ENCODE results near the gene UNC13B. TPM values are rescaled to one million over a fixed set of nuclear protein-coding genes. Genes with fewer than 3 reads are reported as not detected.

UNC13B gene
- total and polyA plus RNA-seq, 2 of the 8 experiments (the other 6 are each of a cell fraction or from before 2014, with no cell fraction given), result 23.1 to 51.7 TPM

GRCh38 chr9:35262064-35262463 lies 100.3 kb downstream of the UNC13B start:
- Histone ChIP-seq H3K4me1 (replicated peaks in 1 of 4; ENCODE audit: control insufficient read depth in 3 of 4, insufficient read depth in 4 of 4, low read length in 3 of 4) (no peaks in the 10 kb centered on the region), H3K56ac (replicated peaks; ENCODE audit: insufficient read length, low read depth, low read length) (no peak overlapping the region), H3K18ac (ENCODE audit: extremely low read depth, low read length) (no peak overlapping the region), H3K9ac (replicated peaks in 1 of 4; ENCODE audit: extremely low read depth in 1 of 4, low read depth in 3 of 4, low read length in 3 of 4) (no peak overlapping the region), H3K23ac (ENCODE audit: insufficient read length) (no peak overlapping the region), H2BK20ac (ENCODE audit: low read length) (no peak overlapping the region), H4K8ac (ENCODE audit: extremely low read depth, insufficient read depth, low read length) (no peak overlapping the region), H2BK5ac (ENCODE audit: low read depth, low read length) (no peak overlapping the region), H3K4me2 (ENCODE audit: insufficient read depth in 1 of 2, low read depth in 2 of 2, low read length in 2 of 2) (no peak overlapping the region), H3K23me2 (ENCODE audit: low read depth, low read length) (no peaks in the 10 kb centered on the region), H2BK12ac (ENCODE audit: low read depth, low read length) (no peak overlapping the region), H3K36me3 (ENCODE audit: control insufficient read depth in 2 of 4, insufficient read depth in 4 of 4, low read length in 3 of 4) (no peaks in the 10 kb centered on the region), H2BK120ac (replicated peaks; ENCODE audit: low read depth, low read length) (no peak overlapping the region), H2AK5ac (ENCODE audit: low read depth, low read length) (no peak overlapping the region), H3K27me3 (replicated peaks in 1 of 4; ENCODE audit: control insufficient read depth in 3 of 4, extremely low read depth in 1 of 4, insufficient read depth in 3 of 4, low read length in 3 of 4) (no peaks in the 10 kb centered on the region; a peak in 1 of 7 replicates), H3K79me2 (ENCODE audit: control insufficient read depth in 1 of 2, insufficient read depth in 2 of 2, low read length in 2 of 2) (no peaks in the 10 kb centered on the region), H2BK15ac (ENCODE audit: low read length) (no peak overlapping the region), H3K14ac (ENCODE audit: insufficient read length) (no peak overlapping the region), H3K9me3 (ENCODE audit: insufficient read depth in 2 of 2, low read depth in 1 of 2, low read length in 1 of 2) (no peaks in the 10 kb centered on the region), H3K27ac (ENCODE audit: low read depth, low read length) (no peak overlapping the region), H4K20me1 (replicated peaks in 1 of 2; ENCODE audit: control insufficient read depth in 1 of 2, insufficient read depth in 2 of 2, low read length in 2 of 2) (no peaks in the 10 kb centered on the region), H4K91ac (replicated peaks; ENCODE audit: insufficient read length, low read length) (no peak overlapping the region), H3K4ac (replicated peaks; ENCODE audit: insufficient read length, low read depth, low read length) (no peak overlapping the region), H3K79me1 (ENCODE audit: low read depth, low read length) (no peaks in the 10 kb centered on the region), H4K5ac (ENCODE audit: insufficient read length, low read depth, low read length) (no peak overlapping the region), H2AFZ (ENCODE audit: low read length) (no peak overlapping the region), H3K4me3 (ENCODE audit: extremely low read depth in 1 of 4, insufficient read depth in 2 of 4, low read depth in 3 of 4, low read length in 4 of 4) (no peak overlapping the region)
- ChIA-PET CTCF (ENCODE audit: partially characterized antibody) (interaction anchor here (1.3 kb wide), 1 partner anchor 92 kb away, joined by 3 read pairs; no protein-coding TSS in a partner anchor), POLR2A (ENCODE audit: partially characterized antibody) (no interaction called here)
- FAIRE-seq (no peak), DNase-seq (ENCODE audit: low read depth in 1 of 2, low spot score in 2 of 2) (no peak)
- 88% methylated on average over 2 of the region's 2 CpGs; no CpG with 5 or more reads in 1 of the 2 experiments for WGBS, 2 experiments (ENCODE audit: extremely low coverage in 1 of 2, insufficient coverage in 1 of 2, insufficient read length in 1 of 2, insufficient replicate concordance in 2 of 2, low coverage in 1 of 2, low lambda C conversion rate in 2 of 2, missing lambda C conversion rate in 1 of 2)
- TF ChIP-seq YY1 (IDR thresholded peaks at IDR 0.05; ENCODE audit: low read depth, low read length) (no peak), SIRT6 (IDR thresholded peaks at IDR 0.05; ENCODE audit: low read length) (no peak), RFX5 (IDR thresholded peaks at IDR 0.05; ENCODE audit: borderline replicate concordance, low read depth, low read length) (no peak), CTBP2 (IDR thresholded peaks at IDR 0.05; ENCODE audit: borderline replicate concordance, insufficient read depth, insufficient read length, low read length) (no peak), EZH2 (IDR thresholded peaks at IDR 0.05; ENCODE audit: low read depth, low read length, severe bottlenecking) (no peak), SRF (IDR thresholded peaks at IDR 0.05; ENCODE audit: low read depth, low read length) (no peak), POLR2A (IDR thresholded peaks at IDR 0.05; ENCODE audit: control extremely low read depth in 1 of 2, low read depth in 2 of 2, low read length in 2 of 2) (no peak), JUN (IDR thresholded peaks at IDR 0.05; ENCODE audit: low read depth, low read length) (no peak), CHD1 (IDR thresholded peaks at IDR 0.05; ENCODE audit: low read depth, low read length) (no peak), HDAC6 (IDR thresholded peaks at IDR 0.05; ENCODE audit: low read depth, low read length) (no peak), BACH1 (IDR thresholded peaks at IDR 0.05; ENCODE audit: low read length) (no peak), CREB1 (IDR thresholded peaks at IDR 0.05) (no peak), ZNF274 (IDR thresholded peaks at IDR 0.05; ENCODE audit: borderline replicate concordance, extremely low read depth, low read length) (no peak), ASH2L (IDR thresholded peaks at IDR 0.05; ENCODE audit: low read length) (no peak), POU5F1 (IDR thresholded peaks at IDR 0.05; ENCODE audit: low read depth, low read length) (no peak), TCF12 (IDR thresholded peaks at IDR 0.05; ENCODE audit: low read depth, low read length) (no peak), POLR2AphosphoS5 (IDR thresholded peaks at IDR 0.05; ENCODE audit: low read depth, low read length) (no peak), TAF7 (optimal IDR thresholded peaks at IDR 0.05; ENCODE audit: borderline replicate concordance, low read depth, low read length) (no peak)
